ENCODE results near the gene SLC26A9.

The SLC26A9 gene

DNA sequence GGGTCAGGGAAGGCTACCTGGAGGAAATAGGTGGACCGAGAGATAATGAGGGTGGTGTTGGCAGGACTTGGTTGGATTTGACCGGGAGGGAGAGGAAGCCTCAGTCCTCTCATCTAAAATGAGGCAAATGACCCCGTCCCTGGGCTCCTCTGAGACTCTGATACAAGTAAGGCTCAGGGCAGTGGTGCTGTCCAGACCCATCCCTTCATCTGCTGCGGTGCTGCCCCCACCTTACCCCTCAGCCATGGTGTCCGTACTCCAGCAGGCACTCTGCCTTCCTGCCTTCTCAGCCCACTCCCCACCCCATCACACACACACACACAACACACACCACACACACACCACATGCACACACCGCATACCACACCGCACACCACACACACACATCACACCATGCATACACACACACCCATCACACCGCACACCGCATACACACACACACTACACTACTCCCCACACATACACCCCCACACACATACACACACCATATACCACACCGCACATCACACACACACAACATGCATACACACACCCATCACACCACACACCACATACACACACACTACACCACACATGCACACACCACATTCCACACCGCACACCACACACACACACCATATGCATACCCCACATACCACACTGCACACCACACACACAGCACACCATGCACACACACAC lies 29.4 kb upstream of the SLC26A9 start:
- DNase-seq (ENCODE audit: low spot score), result no peak

DNA sequence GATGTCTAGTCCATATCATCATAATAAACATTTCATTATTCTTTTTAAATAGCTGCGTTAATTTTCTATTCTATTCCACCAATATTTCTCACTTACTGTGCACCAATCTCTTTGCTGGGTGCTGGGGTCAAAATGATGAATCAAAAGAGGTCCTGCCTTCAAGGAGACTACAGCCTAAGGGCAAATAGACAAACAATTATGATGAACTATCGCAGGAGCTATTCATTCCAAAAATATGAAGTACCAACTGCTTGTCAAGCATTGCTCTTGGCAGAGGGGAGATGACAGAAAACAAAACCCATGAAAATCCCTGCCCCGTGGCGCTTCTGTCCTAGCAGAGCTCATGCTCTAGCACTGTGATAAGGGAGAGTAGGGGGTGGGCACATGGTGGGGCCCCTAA lies 28.8 kb upstream of the SLC26A9 start:
- no peak for DNase-seq (ENCODE audit: low spot score)

DNA sequence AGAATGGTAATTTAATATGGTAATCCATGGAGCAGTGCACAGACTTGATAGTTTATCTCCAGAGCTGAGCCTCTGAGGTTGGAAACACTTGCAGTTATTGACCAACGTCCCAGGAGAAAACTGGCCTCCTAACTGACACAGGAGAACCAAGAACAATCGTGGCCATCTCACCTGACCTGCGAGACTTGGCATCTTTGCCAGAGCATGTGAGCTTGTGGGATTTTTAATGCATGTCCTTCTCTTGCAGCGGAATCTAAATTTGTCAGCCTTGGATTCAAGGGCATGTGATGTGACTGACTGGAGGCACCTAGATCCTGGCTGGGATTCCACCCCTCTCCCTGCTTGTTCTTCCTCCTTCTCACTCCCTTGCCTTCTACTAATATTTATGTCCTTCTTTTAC lies 27.8 kb upstream of the SLC26A9 start:
- no peak for DNase-seq (ENCODE audit: low spot score)

DNA sequence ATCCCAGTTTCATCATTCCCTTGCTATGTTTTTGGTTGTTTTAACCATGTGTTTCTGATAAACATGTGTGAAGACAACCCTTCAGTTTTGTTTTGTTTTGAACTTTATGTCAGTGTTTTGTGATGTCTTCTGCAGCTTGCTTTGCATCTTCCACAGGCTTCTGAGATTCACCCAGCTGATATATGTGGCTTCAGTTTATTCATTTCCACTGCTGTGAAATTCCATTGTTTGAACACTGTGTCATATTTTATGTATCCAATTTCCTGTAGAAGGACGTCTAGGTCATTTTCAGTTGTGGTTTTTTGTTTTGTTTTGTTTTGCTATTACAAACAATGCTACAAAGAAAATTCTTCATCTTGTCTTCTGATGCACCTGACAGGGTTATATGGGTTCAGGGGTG lies 27.2 kb upstream of the SLC26A9 start:
- no peak for DNase-seq (ENCODE audit: low spot score)

DNA sequence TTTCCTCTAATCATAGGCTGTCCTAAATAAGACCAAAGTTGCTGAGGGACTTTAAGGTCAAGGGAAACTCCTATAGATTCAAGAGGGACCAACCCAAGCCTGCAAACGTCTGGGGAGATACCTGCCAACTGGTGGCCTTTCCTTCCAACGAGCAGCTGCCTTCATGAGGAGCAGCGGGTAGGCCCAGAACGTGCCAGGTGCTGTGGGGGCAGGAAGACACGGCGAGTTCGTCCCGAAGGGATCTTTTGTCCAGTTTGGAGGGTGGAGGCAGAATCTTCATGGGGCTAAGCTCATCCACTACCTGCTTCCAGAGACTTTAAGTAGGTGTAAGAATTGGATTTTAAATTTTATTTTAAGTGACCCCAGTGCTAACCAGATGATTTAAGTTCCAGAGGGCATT lies 26.0 kb upstream of the SLC26A9 start:
- DNase-seq (ENCODE audit: low spot score), result no peak

DNA sequence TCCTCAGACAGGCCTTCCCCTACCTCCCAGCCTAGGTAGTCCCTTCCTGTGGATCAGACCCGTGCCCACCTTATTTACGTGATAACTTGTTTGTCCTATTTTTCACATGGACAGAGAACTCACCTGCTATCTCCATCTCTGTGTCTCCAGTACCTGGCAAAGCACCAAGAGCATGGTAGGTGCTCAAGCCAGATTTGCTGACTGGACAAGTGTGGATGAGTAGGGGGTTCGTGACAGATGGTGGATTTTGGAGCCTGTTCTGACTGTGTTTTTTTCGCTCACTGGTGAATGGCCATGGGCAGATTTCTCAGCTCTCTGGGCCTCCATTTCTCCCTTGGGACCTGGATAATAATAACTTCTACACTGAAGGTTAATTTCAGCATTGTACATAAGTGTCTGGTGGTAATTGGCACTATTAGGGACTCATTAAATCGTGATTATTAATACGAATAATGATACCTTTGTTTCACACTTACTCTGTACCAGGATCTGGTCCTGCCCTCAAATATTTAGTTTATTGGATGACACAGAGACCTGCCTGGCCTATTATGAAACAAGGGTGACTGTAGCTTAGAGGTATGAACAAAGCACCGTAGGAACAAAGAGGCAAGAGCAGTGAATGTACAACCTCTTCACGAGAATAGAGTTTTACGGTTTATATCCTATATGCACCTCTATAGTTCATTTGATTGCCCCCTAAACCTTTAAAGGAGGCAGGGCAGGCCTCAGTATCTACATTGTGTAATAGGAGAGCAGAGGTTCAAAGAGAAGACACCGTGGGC lies 24.5 kb upstream of the SLC26A9 start:
- DNase-seq (ENCODE audit: low spot score), result no peak

DNA sequence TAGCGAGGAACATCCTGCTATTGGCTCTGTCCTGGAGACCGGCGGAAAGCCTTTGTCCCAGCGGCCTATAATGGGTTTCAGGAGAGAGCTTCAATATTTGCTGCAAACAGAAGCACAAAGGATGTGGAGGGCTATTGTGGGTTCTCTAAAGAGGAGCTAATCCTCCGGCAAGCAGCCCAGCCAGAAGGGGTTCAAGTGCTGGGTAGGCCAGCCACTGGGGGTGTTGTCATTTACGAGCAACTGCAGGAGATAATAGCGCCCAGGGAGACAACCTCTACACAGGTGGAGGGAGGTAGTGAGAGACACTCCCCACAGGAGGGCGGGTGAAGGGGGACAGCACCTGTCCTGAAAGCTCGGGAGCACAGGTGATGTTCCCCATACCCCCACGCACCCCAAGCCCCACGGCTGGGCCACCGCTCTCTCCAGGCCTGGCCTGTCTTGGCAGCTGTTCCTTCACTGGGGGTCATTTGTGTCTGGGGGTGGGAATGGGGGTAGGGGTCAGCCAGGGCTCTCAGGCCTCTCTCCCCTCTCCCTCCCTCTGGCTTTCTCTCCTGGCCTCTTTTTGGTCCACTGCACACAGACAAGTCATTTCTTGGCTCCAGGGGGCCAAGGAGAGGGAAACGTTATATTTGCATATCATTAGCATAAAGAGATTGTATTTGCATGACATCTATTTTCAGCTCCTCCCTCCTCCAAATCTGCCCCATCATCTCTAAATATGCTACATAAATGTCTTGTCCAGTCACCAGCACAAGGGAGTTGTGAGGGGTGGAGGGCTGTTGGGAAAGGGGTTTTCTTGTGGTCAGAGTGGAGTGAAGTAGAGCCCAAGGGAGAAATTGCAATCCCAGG lies 22.0 kb upstream of the SLC26A9 start:
- no peak for DNase-seq (ENCODE audit: low spot score)

DNA sequence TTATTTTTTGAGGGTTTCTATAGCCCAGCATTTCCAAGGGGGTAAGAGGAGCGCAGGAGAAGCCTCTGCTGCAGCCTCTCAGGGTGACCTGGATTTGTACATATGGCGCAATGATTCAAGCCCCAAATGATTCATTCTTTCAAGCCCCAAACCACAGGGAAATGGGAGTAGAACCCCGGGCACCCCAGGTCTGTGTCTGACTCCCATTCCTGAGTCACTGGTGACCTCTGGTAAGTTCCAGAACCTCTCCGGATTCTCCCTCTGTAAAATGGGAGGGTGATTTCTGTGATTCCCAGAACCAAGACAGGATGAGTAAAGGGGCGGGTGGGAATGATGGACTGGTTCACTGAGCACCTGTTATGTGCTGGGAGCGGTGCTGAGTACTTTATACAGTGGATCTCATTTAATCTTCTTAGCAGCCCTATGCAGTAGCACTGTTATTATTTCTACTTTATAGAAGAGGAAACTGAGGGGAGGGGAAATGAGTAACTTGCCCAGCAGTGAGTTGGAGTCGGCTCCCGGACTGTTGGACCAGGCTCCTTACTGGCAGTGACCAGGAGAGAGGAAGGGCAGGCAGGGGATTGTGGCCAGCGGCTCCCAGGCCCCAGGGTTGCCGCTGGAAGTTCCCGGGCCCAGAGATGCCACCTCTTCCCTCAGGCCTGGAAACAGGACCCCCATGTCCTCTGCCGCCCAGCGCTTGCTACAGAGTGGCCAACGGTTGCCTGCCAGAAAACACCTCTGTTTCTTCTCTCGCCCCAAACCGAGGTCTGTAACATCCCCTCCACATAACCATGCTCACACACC lies 20.3 kb upstream of the SLC26A9 start:
- no peak for DNase-seq (ENCODE audit: low spot score)

DNA sequence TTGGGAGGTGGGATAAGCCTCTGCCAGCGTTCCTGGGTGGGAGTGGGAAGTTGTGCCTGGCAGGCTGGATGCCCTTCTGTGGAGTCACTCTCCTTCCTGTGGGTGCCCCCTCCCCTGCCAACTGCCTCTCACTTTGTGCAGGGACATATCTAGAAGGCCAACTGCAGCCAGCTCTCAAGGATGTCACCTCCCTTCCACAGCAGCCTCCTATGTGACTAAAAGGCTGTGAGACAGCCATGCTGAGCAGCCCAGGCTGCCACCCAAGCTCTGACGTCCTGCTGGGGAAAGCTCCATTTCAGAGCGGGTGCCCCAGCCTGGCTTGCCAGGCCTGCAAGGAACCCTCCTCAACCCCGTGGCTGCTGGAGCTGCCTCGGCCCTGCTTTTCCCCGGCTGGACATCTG lies 19.6 kb upstream of the SLC26A9 start:
- no peak for DNase-seq (ENCODE audit: low spot score)

DNA sequence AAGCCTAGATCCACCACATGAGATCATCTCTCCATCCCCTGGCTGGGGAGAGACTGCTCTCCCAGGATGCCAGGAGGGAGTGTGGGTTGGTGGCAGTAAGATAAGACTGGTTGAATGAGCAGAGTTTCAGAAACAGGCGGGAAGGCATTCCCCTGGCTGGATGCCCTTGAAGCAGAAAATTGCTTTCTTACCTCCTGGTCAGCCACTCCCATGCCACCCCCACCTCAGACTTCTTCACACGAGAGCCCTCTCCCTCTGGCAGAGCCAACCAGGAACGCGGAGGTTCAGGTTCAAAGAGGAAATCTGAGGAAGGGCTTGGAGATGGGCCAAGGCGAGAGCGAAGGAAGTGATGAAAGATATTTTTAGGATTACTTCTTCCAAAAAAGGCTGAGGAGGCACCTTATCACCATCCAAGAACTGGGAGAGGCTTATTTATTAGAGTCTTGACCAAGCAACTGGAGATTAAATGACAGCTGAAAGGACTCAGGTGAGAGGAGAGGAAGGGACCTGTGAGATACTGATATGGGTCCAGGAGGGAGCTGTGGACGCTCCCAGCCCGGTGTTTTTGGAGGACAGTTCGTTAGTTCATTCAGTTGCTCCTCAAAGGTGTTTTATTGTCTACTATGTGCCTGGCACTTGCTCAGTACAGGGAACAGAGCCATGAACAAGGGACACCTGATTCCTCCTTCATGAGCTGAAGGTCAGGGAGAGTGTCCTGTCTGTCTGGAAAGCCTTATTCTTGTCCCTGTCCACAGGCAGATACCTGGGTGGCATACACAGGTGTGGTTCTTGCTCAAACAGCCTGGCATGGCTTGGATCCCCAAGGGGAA lies 18.9 kb upstream of the SLC26A9 start:
- no peak for DNase-seq (ENCODE audit: low spot score)

DNA sequence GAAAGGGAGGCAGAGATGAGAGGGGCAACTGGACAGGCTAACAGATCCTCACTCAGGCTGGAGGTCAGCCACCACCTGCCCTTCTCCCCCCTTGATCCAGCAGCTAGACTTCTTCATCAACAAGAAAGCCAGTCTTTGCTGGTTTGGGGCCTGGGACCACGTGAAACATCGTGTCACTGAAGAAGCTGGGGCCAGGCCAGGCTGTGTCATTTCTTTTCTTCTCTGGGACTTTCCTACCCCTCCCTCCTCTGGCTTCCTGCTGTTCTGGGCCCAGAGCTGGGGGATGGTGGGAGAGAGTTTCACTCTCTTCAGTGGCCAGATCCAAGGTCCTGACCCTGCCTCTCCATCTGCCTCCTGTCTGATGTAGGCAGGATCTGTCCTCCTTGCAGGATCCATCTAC lies 18.1 kb upstream of the SLC26A9 start:
- DNase-seq (ENCODE audit: low spot score), result no peak

DNA sequence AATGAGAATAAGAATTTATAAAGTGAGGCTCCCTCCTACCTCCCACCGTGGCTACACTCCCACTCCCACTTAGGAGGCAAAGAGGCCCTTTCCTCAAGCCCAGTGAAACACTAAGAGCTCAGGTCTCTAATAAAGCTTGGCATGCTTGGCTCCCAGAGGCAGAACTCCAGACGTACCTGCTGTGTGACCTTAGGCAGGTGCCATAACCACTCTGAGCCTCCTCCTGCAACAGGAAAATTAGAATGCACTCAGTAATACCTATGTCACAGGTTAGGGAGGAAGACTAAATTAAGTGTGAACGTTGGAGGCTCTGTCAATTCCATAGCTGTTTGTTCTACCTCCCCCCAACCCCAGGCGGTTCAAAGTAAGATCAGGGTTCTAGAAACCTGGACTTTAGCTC lies 16.5 kb upstream of the SLC26A9 start:
- DNase-seq (ENCODE audit: low spot score), result no peak

DNA sequence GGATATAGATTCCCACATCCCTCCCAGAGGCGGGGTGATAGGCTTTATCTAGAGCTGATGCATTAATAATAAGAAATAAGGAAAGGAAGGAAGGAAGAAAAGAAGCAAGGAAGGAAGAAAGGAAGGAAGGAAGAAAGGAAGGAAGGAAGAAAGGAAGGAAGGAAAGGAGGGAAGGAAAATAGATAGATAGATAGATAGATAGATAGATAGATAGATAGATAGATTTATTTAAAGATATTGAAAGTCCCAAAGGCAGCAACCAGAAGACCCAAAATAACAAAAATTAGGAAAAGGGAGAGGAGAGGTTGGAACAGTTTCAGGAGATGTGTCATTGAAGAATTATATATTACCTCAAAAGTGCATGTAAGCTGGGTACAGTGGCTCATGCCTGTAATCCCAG lies 12.2 kb upstream of the SLC26A9 start:
- DNase-seq (ENCODE audit: low spot score), result no peak

DNA sequence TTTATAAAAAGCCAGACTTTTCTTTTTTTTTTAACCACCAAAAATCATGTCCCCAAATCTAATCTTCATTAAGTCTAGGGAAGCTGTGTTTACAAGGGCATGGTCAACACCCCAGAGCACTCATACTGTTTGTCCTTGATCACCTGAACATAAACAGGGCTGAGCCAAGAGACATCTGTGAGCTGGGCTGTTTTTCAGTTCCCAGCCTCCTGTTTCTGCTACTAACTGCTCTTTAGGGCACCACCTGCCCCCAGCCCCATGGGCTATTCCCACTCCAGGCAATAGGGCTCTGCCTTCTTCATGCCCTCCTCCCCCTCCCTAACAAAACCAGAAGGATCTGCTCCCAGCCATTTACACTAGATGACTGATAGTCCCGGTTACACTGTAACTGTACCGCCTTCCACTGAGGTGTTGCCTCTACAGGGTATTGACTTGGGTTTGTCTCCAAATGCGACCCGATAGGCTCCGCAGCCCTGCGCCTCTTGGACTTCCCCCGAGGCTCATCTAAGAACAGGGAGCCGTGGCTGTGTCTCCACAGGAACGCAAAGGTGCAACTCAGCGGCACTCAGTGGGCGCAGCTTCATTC lies 11.7 kb upstream of the SLC26A9 start:
- no peak for DNase-seq (ENCODE audit: low spot score)

DNA sequence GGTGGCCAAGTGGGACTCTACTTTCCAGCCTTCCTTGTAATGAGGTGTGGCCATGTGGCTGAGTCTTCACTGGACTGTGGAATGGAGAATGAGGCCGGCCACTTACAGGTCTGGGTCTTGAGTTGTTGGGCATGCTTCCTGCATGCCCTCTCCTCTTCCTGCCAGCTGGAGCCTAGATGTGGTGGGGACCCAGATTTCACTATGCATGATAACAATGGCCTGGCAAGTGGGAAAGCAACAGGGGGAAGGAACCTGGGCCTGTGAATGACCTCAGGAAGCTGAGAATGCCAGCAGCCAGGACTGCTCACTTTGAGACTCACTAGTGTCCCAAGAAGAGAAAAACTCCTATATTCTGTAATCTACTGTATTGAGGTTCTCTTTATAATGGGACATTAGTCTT lies 8.5 kb upstream of the SLC26A9 start:
- DNase-seq (ENCODE audit: low spot score), result no peak

DNA sequence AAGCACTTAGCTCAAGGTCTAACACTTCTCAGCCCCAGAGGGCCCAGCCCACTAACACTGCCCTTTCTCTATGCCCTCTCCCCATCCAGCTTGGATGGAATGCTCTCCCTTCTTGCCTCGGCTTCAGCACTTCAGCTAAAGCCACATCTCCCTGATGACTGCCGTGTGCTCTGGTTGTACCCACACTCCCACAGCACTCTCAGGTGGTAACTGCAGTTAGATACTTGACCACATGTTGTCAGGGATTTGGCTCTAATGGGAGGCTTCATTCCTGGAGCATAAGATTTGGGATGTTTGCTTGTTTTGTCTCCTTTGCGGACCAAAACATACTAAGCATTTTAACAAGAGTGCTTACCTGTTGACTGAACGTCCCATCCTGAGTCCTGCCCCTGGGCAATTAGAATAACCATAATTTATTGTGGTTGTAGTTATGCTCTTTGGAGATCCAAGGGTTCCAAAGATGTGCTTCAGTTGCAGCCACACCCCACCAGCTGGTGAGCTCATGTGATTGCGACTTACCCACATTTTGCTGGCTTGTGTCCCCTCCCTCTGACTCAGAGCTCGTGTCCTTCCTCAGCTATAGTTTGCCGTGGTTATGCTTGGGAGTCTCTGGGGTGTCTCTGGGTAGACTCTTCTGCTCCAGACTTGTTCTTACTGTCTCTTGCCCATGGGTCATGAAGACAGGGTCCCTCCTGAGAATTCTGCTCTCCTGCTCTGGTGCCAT lies 7.7 kb upstream of the SLC26A9 start:
- no peak for DNase-seq (ENCODE audit: low spot score)

DNA sequence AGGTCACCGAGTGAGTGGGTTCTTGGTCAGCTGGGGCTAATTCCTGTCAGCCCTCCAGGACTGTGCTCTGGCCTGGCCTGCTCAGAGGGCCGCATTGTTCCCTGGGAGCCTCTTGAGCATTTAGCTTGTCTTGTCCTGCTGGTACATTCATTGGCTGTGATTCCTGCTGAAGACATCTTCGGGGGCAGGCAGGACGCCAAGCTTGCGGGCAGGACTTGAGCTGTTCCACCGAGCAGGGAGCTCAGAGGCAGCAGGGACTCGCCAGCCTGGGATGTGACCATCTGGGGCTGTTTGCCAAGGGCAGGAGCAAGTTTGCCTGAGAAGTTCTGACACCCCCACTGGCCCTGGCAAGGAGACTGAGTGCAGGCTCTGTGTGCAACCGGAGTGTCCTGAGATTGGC lies 7.0 kb upstream of the SLC26A9 start:
- no peak for DNase-seq (ENCODE audit: low spot score)

DNA sequence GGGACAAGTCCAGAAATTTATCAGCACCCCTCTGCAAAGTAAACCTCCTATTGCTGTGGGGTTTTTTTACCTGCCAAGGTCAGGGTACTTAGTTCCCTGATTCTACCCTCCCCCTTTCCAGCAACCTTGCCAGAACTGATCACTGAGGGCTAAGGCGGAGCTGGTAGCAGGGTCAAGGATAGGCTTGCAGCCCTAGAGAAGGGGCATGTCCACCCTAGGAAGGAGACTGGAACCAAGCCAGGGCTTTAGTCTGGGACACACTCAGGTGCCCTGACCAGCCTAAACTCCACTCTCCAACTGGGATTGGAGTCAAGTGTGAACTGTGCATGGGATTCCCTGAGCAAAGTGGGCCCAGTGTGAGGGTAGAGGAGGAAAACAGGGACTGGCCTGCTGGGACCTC lies 6.5 kb upstream of the SLC26A9 start:
- no peak for DNase-seq (ENCODE audit: low spot score)

DNA sequence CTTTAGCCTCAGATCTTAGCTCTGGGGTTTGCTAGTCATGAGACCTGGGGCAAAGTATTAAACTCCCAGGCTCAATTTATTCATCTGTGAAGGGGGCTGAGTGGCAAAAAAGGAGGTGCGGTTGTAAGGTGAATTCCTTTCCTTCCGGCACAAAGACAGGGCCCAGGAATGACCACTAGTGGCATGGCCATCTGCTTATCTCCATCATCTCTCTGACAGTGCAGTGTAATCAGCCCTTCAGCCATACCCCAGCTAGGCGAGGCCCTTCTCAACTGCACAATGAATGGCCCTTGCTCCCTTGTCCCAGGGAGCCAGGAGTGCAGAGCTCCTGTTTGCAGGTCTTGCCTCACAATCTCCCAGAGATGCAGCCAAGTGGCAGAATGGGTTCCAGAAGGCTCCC lies 5.6 kb upstream of the SLC26A9 start:
- DNase-seq (ENCODE audit: low spot score), result no peak

DNA sequence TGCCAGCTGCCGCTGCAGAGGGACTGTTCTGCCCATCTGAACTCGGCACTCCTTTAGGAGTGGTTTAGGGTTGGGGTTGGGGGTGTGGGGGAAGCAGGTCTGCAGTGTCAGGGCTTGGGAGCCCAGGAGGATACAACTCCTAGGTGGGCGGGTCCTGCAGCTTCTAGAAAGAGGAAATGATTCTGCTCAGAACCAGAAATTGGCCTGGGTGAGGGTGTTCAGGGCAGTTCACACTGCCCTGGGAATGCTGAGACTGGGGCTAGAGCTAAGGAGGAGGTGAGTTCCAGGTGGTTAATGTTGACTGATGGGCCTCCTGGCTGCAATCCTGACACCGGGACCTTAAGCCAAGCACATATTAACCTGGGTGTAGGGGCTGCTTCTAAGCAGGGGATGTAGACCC lies 4.8 kb upstream of the SLC26A9 start:
- DNase-seq (ENCODE audit: low spot score), result no peak

All from ecto neural progenitor cell (in vitro differentiated cells).